HG03097 (cell line): Measurements from ENCODE around the gene TMEM167A.

Experiments used
- ATAC-seq: cut with Tn5 transposase; IDR thresholded peaks from one replicate; pipeline ENCODE4 v1.9.1; 2021; ENCODE audit not compliant: unreplicated experiment, low FRiP score

The TMEM167A gene

GRCh38 chr5:83076742-83077661 lies at the start of gene TMEM167A, which contains the start of gene XRCC4:
Gene TMEM167A, minus strand, starts transcription at chr5:83077394. Its CDS starts 71 bp downstream, at chr5:83077323.
Gene XRCC4, plus strand, starts transcription at chr5:83077547. Its CDS starts 27,373 bp downstream, at chr5:83104920.
- ATAC-seq: peak; percentile 99

- no peak for ATAC-seq
Measured at GRCh38 chr5:83126501-83126900, 49.3 kb upstream of the TMEM167A start.

GRCh38 chr5:83125560-83125959 lies 48.4 kb upstream of the TMEM167A start:
- no peak for ATAC-seq

GRCh38 chr5:83124593-83124992 lies 47.4 kb upstream of the TMEM167A start:
- ATAC-seq: no peak

- no peak for ATAC-seq
Measured at GRCh38 chr5:83118976-83119375, 41.8 kb upstream of the TMEM167A start.

- no peak for ATAC-seq
Measured at GRCh38 chr5:83118471-83118870, 41.3 kb upstream of the TMEM167A start.

GRCh38 chr5:83115816-83116215 lies 38.6 kb upstream of the TMEM167A start:
- ATAC-seq: no peak

- ATAC-seq: no peak
Measured at GRCh38 chr5:83109380-83109779, 32.2 kb upstream of the TMEM167A start.

GRCh38 chr5:83107692-83108420 lies 30.7 kb upstream of the TMEM167A start:
- no peak for ATAC-seq

- no peak for ATAC-seq
Measured at GRCh38 chr5:83104021-83104420, 26.8 kb upstream of the TMEM167A start.

- no peak for ATAC-seq
Measured at GRCh38 chr5:83102364-83102980, 25.3 kb upstream of the TMEM167A start.

- no peak for ATAC-seq
Measured at GRCh38 chr5:83101514-83101913, 24.3 kb upstream of the TMEM167A start.

- ATAC-seq: no peak
Measured at GRCh38 chr5:83099445-83099844, 22.3 kb upstream of the TMEM167A start.

- ATAC-seq: no peak
Measured at GRCh38 chr5:83099001-83099400, 21.8 kb upstream of the TMEM167A start.

- no peak for ATAC-seq
Measured at GRCh38 chr5:83097689-83098231, 20.6 kb upstream of the TMEM167A start.

- no peak for ATAC-seq
Measured at GRCh38 chr5:83096660-83097339, 19.6 kb upstream of the TMEM167A start.

GRCh38 chr5:83095957-83096539 lies 18.9 kb upstream of the TMEM167A start:
- no peak for ATAC-seq

- ATAC-seq: no peak
Measured at GRCh38 chr5:83095163-83095956, 18.2 kb upstream of the TMEM167A start.

- no peak for ATAC-seq
Measured at GRCh38 chr5:83093692-83094091, 16.5 kb upstream of the TMEM167A start.
